GM10847 (cell line): ENCODE measurements around the gene POP7.
A peak's percentile ranks its signal among the peaks of the same experiment; 100 is the strongest.

Experiments used
- POLR2A ChIP-seq: IDR thresholded peaks from 2 replicates; pipeline ENCODE4 v1.6.1; 2011; ENCODE audit not compliant: insufficient read length; ENCODE audit errors: extremely low read depth

Gene POP7

DNA sequence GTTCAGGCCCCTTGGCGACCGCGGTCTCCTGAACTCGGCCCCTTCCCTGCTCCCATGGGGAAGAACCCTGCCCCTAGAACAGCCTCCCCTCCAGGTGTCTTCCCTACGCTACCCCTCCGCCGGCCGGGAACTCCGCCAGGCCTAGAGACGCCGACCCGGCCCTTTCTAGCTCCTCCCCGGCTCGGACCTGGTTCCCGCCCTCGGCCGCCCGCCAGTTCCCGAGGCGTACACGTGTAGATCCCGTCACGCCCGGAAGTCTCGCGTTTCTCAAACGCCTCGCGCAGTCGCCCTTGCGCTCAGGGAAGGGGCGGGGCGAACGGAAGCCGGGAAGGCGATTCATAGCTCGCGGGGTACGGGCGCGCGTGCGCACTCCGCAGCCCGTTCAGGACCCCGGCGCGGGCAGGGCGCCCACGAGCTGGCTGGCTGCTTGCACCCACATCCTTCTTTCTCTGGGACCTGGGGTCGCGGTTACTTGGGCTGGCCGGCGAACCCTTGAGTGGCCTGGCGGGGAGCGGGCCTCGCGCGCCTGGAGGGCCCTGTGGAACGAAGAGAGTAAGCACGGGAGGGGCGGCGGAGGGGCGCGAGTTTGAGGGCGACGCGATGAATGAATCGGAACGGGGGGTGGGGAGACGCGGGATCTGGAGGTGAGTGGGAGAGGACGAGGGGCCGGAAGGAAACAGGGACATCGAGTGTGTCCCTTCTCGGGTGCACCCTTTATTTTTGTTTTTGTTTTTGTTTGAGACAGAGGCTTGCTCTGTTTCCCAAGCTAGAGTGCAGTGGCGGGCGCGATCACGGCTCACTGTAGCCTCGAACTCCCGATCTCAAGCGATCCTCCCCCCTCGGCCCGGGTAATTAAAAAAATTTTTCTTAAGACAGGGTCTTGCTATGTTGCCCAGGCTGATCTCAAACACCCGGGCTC is at the start of gene POP7:
Gene POP7 (plus strand): TSS at position 369 of the 919 bp plus-strand sequence. CDS start 710 bp downstream, outside the sequence.
- peak; percentile 75 for TF ChIP-seq POLR2A

DNA sequence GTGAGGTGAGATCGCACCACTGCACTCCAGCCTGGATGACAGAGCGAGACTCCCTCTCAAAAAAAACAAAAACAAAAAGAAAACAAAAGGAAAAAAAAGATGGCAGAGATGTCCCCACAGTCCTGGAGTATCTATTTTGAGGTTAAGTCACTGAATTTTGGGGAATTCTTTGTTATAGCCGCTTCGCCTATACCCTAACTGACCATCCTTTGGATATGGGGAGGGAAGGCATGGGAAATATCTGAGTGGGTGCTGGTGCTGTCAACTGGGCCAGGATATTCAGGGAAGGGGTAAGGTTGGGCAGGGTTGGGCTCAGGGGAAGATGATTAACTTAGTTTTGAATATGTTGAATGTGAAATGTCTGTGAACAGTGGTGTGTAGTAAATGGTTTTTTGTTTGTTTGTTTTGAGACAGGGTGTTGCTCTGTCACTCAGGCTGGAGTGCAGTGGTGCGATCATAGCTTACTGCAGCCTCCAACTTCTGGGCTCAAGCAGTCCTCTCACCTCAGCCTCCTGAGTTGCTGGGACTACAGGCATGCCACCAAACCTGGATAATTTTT is 40.7 kb upstream of the POP7 start:
- TF ChIP-seq POLR2A: no peak

DNA sequence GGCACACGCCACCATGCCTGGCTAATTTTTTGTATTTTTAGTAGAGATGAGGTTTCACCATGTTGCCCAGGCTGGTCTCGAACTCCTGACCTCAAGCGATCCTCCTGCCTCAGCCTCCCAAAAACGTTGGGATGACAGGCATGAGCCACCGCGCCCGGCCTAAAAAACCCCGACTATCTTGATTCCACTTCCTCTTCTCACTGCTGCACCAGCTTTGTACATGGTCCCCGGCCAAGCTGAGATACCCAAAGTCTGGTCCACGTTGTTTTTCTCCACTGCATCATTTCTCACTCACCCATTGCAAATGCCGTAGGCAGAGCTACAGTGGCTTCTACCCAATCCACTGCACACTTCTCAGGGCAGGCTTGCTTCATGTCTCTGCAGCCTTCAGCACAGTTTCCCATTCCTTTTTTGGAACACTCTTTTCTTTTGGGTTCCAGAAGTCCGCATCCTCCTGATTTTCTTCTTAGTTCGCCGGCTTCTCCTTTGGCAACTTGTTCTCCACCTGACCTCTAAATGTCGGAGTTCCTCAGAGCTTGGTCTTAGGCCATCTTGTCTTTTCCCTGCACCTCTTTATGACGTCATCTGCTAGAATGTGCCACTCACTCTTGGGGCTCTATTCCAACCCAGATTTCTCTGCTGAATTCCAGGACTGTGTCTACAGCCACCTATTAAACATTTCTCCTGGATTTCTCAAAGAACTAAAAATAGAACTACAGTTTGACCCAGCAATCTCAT is 38.4 kb upstream of the POP7 start:
- TF ChIP-seq POLR2A: no peak

DNA sequence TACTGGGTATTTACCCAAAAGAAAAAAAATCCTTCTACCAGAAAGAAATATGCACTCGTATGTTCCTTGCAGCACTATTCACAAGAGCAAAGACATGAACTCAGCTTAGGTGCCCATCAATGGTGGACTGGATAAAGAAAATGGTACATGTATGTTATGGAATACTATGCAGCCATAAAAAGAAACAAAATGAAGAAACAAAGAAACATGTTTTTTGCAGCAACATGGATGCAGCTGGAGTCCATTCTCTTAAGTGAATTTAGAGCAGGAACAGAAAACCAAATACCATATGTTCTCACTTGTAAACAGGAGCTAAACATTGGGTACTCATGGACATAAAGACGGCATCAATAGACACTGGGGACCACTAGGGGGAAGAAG is 37.9 kb upstream of the POP7 start:
- no peak for TF ChIP-seq POLR2A

DNA sequence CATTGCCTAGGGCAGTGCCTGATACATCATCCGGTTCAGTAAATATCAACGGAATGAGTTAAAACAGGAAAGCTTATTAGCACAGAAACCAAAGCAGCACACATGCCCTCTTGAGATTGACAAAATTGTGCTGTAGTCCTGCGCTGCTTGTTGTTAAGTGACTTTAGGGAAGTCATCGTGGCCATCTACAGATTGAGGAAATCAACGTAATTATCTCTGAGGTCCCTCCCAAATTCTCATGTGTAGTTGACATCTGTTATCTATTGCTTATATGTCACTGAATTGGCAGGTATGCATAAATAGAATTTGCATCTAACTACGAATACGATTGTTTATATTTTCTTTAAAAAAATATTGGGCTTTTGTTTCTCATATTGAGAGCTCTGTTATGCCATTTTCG is 35.8 kb upstream of the POP7 start:
- TF ChIP-seq POLR2A: no peak

DNA sequence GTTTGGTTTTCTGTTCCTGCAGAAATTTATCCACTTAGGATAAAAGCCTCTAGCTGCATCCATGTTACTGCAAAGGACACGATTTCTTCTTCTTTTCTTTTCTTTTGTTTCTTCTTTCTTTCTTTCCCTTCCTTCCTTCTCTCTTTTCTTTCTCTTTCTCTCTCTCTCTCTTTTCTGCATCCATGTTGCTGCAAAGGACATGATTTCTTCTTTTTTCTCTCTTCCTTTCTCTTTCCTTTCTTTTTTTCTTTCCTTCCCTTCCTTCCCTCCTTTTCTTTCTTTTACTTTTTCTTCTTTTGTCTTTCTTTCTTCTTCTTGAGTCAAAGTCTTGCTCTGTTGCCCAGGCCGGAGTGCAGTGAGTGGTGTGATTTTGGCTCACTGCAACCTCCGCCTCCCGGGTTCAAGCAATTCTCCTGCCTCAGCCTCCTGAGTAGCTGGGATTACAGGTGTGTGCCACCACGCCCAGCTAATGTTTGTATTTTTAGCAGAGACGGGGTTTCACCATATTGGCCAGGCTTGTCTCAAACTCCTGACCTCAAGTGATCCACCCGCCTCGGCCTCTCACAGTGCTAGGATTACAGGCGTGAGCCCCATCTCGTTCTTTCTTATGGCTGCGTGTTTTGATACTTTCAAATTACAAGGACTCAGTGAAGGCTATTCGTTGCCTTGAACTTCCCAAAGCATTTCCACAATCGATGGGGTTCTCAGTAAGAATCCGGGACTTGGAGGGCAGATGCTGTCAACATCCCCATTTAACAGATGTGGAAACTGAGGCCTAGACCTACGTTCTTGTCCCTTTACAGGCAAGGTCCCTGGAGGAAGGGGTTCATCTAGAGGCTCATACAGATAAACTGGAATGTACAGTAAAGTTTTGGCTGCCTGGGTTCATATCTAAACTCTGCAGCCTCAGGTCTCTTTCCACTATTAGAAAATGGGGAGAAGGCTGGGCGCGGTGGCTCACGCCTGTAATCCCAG is 34.3 kb upstream of the POP7 start:
- TF ChIP-seq POLR2A: no peak

DNA sequence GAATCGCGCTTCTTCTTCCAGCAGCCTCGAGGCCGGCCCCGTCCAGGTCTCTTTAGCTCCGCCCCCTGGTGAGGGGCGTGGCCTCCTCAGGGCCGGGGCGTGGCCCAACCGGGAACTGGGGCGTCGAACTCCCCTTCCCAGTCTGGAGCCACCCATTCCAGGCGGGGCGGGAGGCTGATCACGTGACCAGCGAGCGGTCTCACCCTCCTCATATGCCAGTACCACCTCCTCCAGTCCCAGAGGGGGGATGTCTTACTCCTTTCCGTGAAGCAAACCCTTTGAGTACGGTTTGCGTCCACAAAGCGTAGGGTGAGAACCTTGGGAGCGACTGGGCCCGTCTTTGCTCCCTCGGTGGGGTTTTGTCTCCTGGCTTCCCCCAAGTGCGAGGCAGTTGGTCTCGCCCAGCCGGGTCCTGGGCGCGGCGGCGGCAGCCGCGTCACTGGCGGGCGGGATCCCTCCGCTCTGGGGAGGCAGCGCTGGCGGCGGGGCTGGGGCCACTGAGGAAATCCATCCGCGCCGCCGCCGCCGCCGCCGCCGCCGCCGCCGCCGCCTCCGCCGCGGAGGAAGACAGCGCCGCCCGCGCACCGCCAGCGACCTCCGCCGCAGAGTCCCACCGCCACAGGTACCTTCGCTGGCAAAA is 32.5 kb upstream of the POP7 start, which contains the start of gene GNB2:
Gene GNB2 (plus strand): TSS at position 439 of the 640 bp plus-strand sequence. CDS start 2,526 bp downstream, outside the sequence.
- peak; percentile 40 for TF ChIP-seq POLR2A

DNA sequence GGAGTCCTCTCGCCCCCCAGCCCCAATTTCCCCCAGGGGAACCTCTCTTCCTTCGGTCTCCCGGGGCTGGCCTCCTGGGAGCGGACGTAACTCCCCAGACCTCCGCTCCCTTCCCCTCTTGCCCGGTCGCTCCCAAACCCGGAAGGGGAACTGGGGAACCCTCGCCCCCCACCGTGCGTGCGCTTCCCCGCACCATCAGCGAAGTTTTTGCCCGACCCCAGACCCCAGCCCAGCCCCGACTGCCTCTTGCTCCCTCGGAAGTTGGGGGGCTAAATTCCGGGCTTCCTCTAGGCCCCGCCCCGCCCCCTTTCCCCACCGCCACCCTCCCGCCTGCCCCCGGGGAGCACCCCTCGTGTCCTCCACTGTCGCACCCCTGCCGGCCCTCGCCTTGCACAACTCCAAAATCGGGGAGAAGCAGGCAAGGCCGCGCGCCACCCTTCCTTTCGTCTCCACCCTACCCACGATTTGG is 31.9 kb upstream of the POP7 start:
- TF ChIP-seq POLR2A: no peak

DNA sequence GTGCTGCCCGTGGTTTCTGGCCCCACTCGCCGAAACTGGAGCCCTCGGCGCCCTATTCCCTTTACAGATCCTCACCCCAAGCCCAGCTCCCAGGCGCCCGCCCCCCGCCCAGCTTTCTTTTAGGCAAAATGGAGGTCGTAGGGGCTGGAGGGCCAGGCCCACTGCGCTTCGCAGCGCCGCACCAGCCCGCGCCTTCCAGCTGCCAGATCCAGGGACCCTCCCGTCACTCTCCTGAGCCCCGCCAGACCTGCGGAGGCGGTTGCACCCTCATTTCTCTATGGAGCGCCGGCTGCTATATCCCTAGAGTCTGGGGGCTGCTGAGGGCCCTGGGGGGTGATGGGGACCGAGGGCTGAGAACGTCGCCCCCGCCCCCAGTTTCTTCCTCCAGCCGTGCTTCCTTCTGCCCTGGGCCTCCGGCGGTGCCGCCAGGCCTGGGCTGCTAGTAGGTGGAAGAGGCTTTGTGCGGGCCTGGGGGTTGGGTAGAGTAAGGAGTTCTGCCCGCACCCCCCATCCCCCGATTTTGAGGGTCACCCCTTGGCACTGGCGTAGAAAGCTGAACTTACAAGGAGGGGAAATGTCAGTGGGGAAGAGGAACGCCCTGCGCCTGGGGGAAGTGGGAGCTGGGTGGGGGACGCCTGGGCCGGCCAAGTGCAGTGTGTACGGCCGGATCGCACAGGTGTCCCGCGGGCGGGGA is 31.4 kb upstream of the POP7 start:
- TF ChIP-seq POLR2A: no peak

DNA sequence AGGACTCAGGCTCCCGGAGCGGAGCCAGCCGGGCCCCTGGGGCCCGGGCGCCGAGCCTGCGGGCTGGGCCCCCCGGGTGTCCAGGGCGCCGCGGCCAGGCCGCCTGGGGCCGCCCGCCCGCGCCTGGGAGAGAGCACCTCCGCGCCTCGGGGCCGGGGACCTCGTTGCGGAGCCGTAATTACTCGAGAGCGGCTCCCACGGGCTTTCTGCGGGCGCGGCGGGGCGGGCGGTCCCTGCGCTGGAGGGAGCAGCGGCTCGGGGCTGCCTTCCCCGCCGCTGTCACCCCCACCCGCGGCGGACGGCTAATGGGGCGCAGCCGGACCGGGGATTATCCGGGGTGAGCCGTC is 30.8 kb upstream of the POP7 start:
- TF ChIP-seq POLR2A: no peak

DNA sequence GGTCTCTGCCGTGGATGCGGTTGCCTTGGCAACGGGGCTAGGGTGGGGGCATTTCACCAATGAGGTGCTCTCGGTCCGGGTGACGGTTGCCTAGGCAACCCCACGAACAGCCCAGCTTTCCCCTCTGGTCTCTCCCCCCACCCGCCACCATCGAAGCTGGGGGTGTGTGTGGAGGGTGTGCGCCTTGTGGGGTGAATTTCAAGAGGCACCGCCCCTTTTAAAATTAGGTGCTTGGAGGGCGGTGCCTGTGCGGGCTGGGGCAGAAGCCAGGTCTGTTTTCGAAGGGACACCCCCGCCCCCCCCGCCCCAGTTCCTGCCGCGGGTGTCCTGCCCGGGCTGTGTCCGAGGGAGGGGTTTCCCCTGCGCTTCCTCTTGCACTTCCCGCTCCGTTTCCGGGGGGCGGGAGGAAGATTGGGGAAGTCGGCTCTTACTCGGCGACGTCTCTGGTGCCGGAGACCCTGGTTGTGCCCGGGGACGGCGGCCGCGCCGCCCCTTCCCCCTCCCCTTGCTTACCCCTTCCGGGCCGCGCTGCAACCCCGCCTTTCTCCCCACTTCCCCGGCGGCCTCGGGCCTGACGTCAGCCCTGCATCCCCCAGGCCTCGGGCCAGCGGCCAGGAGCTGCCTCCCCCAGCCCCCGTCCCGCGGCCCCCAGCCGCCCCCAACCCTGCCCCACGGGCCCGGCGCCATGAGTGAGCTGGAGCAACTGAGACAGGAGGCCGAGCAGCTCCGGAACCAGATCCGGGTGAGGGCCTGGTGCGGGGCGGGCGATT is 30.2 kb upstream of the POP7 start:
- TF ChIP-seq POLR2A: peak; percentile 24

DNA sequence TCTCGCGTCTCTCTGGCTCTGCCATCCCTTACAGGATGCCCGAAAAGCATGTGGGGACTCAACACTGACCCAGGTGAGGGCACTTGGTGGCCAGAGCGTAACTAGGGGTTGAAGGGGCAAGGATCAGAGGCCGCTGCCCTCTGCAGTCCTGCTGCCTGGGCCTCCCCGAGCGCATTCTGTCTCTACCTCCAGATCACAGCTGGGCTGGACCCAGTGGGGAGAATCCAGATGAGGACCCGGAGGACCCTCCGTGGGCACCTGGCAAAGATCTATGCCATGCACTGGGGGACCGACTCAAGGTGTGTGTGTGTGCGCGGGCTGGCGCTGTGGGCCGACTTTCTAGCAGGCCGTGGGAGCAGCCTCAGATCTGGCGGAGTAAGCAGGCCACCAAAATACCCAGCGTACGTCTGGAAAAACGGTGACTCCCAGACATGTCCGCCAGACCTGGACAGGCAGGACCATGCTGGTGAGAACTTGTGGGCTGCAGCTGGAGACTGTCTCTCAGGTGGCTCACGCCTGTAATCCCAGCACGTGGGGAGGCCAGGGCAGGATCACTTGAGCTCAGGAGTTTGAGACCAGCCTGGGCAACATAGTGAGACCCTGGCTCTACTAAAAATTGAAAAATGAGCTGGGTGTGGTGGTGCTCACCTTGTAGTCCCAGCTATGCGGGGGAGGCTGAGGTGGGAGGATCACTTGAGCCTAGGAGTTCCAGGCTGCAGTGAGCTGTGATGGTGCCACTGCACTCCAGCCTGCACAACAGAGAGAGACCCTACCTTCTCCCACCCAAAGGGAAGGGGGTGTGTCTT is 29.2 kb upstream of the POP7 start:
- TF ChIP-seq POLR2A: no peak
